ENCODE data around the gene ADIG.

DNA sequence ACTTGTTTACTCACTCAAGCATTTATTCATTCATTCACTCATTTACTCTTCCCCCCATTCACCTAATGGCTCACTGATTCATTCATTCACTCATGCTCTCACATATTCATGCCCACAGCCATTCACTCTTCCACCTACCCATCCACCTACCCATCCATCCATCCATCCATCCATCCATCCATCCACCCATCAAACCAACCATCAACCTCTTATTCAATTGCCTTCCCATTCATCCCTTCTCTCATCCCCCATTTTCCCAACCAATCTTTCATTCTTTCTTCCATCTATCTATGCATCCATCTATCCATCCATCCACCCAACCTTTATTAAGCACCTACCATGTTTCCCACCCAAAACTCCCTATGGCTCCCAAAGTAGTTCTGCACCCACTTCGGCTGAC is 19.1 kb downstream of the ADIG start:
- TF ChIP-seq SMAD1 (CRISPR knock-in tag; IDR thresholded peaks at IDR 0.05; ENCODE audit: borderline replicate concordance, low read depth) (no peak), HNRNPUL1 (IDR thresholded peaks at IDR 0.05; ENCODE audit: low read depth, low read length) (no peak), MED1 (CRISPR knock-in tag; IDR thresholded peaks at IDR 0.05) (no peak), ZNF589 (CRISPR knock-in tag; conservative IDR thresholded peaks at IDR 0.05) (no peak), ZSCAN20 (CRISPR knock-in tag; IDR thresholded peaks at IDR 0.05; ENCODE audit: borderline replicate concordance) (no peak), ZNF546 (CRISPR knock-in tag; conservative IDR thresholded peaks at IDR 0.05) (no peak), SNRNP70 (IDR thresholded peaks at IDR 0.05; ENCODE audit: low read depth, low read length) (no peak), ELF1 (CRISPR knock-in tag; IDR thresholded peaks at IDR 0.05) (no peak), CEBPB (IDR thresholded peaks at IDR 0.05; ENCODE audit: borderline replicate concordance, low read depth, low read length) (no peak), NBN (conservative IDR thresholded peaks at IDR 0.05) (no peak)

Measured in HepG2 (cell line).